Measurements from ENCODE around the gene EVI5.
"Not testable (repeated sequence)": the region's sequence is repeated elsewhere in the genome, so short reads cannot be mapped to it uniquely, and the experiment has no call there.

The EVI5 gene

GRCh38 chr1:92679980-92680379, 104.9 kb downstream of the EVI5 start:
- no peak for DNase-seq (ENCODE audit: low spot score)

- no peak for DNase-seq (ENCODE audit: low spot score)
Measured at GRCh38 chr1:92663775-92664174, 121.1 kb downstream of the EVI5 start.

DNA sequence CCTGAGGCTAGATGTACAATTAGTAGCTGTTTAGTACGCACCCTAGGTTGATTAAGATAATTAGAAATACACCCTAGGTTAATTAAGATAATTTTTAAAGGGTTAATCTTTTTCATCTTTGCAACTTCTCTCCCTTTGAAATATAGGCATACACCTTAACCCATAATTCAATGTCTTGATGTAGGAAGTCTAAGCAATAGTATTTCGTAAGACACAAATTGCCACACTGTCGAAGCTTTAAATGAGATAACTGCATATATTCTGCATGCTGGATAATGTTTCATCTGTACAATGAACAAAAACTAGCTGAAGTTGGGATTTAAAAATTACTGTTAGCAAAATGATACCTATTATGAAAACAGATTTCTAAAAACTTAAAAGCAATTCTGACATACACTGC, 122.9 kb downstream of the EVI5 start:
- no peak for DNase-seq (ENCODE audit: low spot score)

GRCh38 chr1:92657701-92658100, 127.2 kb downstream of the EVI5 start:
- no peak for DNase-seq (ENCODE audit: low spot score)

DNA sequence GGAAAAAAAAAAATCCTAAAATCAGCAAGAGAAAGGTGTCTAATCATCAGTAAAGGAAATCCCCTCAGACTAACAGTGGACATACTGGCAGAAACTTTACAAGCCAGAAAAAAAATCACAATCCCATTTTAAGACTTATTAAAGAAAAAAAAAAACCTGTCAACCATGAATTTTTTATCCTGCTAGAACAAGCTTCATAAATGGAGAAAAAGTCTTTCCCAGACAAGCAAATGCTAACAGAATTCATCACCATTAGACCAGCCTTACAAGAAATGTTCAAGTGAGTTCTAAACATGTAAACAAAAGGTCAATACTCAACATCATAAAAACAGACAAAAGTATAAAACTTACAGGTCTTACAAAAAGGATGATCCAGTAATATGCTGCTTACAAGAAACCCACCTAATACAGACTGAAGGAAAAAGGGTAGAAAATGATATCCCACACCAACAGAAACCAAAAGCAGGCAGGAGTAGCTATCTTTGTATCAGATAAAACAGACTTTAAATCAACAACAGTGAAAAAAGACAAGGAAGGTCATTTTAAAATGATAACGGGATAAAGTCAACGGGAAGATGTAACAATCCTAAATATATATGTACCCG, 129.6 kb downstream of the EVI5 start:
- DNase-seq (ENCODE audit: low spot score) = no peak

GRCh38 chr1:92653605-92654381, 131.1 kb downstream of the EVI5 start:
- no peak for DNase-seq (ENCODE audit: low spot score)

GRCh38 chr1:92640686-92641085, 144.2 kb downstream of the EVI5 start:
- DNase-seq (ENCODE audit: low spot score) = not testable (repeated sequence)

DNA sequence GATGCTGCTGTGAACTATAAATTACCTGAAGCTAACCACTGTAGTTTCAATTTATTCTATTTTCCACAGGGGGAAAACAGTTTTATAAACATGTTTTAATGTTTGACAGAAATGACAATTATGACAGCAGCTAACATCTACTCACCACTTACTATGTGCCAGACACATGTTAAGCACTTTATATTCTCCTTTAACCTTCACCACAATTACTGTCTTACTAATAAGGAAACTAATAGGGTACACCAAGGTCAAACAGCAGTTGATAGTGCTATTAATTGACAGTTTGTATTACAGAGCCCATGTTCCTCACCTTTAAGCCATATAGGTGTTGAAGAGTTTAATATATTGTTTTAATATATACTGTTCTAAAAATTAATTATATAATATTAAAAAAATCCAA, 146.4 kb downstream of the EVI5 start:
- DNase-seq (ENCODE audit: low spot score) = no peak

DNA sequence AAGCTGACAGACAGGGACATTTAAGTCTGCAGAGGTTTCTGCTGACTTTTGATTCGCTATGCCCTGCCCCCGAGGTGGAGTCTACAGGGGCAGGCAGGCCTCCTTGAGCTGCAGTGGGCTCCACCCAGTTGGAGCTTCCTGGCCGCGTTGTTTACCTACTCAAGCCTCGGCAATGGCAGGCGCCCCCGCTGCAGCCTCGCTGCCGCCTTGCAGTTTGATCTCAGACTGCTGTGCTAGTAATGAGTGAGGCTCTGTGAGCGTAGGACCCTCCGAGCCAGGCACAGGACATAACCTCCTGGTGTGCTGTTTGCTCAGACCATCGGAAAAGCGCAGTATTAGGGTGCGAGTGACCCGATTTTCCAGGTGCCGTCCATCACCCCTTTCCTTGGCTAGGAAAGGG, 149.7 kb downstream of the EVI5 start:
- not testable (repeated sequence) for DNase-seq (ENCODE audit: low spot score)

- DNase-seq (ENCODE audit: low spot score) = peak; percentile 25
Measured at GRCh38 chr1:92623187-92623778, 161.6 kb downstream of the EVI5 start.

GRCh38 chr1:92619466-92620189, 165.3 kb downstream of the EVI5 start:
- DNase-seq (ENCODE audit: low spot score) = no peak

DNA sequence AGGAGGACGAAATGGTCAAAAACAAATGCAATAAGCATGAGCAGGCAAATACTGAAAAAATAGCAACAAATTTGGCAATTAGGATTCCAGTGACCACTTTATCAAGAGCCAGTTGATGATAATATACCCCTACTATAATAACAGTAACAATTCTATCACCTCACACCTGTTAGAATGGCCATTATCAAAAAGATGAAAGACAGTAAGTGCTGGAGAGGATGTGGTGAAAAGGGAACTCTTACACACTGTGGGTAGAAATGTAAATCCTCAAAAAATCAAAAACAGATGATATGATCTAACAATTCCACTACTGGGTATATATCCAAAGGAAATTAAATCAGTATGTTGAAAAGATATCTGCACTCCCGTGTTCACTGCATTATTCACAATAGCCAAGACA, 183.9 kb downstream of the EVI5 start:
- no peak for DNase-seq (ENCODE audit: low spot score)

- DNase-seq (ENCODE audit: low spot score) = no peak
Measured at GRCh38 chr1:92599184-92599583, 185.7 kb downstream of the EVI5 start.

- DNase-seq (ENCODE audit: low spot score) = not testable (repeated sequence)
Measured at GRCh38 chr1:92589361-92589760, 195.5 kb downstream of the EVI5 start.

GRCh38 chr1:92587445-92587844, 197.5 kb downstream of the EVI5 start:
- DNase-seq (ENCODE audit: low spot score) = no peak

- DNase-seq (ENCODE audit: low spot score) = no peak
Measured at GRCh38 chr1:92585831-92586230, 199.1 kb downstream of the EVI5 start.

- DNase-seq (ENCODE audit: low spot score) = not testable (repeated sequence)
Measured at GRCh38 chr1:92584810-92585209, 200.1 kb downstream of the EVI5 start.

DNA sequence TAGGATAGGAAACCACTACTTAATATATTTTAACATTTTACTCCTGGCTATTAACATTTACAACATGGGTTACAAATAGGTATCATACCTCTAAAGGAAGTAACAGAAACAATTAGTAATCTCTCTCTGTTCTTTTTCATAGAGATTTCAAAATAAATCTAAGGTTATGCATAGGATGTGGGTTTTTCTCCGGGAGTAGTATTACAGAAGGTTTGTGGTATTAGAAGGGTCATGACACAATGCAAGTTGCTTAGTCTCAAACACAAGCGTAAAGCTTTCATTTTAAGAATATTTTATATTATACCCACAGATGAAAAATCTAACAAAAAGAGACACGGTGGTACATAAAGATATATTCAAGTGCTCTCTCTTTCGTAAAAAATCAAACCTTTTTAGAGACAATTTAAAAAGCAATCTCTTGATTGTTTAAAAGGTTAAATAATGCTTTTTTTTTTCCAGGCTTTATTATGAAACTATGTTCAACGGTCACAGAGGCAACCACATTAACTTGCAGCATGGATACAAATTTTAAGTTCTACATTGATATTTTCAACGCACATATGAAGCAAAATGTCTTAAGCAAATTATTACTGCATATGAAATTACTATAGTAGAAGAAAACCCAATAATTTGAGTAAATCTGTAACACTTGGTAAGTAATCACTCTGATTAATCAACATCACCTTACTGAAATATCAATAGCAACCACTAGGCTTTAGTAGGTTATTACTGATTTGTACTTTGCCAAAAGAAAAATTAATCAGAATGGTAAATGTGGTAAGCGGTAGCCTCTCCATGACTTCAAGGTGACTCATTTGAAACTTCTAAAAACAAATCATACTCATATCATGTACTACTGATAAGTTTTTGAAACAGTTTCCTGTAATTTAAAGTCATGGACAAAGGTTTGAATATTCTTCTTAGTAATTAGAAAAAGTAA, 200.8 kb downstream of the EVI5 start:
- no peak for DNase-seq (ENCODE audit: low spot score)

- DNase-seq (ENCODE audit: low spot score) = no peak
Measured at GRCh38 chr1:92577261-92577895, 207.5 kb downstream of the EVI5 start.

- no peak for DNase-seq (ENCODE audit: low spot score)
Measured at GRCh38 chr1:92575123-92575522, 209.8 kb downstream of the EVI5 start.

DNA sequence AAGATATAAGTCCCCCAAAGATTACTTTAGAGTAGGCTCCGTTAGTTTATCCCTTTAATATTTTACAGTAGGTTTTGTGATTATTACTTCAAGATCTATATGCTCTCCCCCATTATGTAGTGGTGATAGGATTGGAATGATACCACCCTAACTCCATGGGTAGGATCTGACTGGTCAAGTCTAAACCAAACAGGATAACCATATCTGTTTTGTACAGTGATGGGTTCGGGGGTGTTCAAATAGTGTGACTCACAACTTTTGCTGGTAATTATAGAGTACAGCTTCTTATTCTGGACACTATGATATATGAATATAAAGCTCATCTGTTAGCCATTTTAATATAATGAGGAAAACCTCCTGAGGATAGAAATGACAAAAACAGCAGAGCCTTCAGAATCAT, 212.4 kb downstream of the EVI5 start:
- no peak for DNase-seq (ENCODE audit: low spot score)

All from hematopoietic multipotent progenitor cell treated with erythropoietin and hydrocortisone succinate and interleukin-3 and kit ligand, for 15 days (in vitro differentiated cells).